Fibroblast of lung (primary cell): ENCODE results near the gene ZNRF4. TPM values are rescaled to one million over a fixed set of nuclear protein-coding genes. Genes with fewer than 3 reads are reported as not detected.
A peak's percentile ranks its signal among the peaks of the same experiment; 100 is the strongest.
"Not testable (repeated sequence)": the region's sequence is repeated elsewhere in the genome, so short reads cannot be mapped to it uniquely, and the experiment has no call there.

Source experiments
- DNase-seq, 2 donors: peaks; one replicate each; pipeline versions ENCODE4 v3.0.0 to v3.0.0-alpha.2; 2010; ENCODE audit warnings: low read depth in 2 of 2
- H2AFZ ChIP-seq: 2 replicates; pipeline ENCODE4 v1.5.1; 2012; ENCODE audit warnings: low read length, control low read depth, inconsistent platforms
- H3K27ac ChIP-seq: 2 replicates; pipeline ENCODE4 v1.5.1; 2011; ENCODE audit warnings: low read length, control low read depth; ENCODE audit not compliant: insufficient read depth
- H3K27me3 ChIP-seq: 2 replicates; pipeline ENCODE4 v1.5.1; 2011; ENCODE audit warnings: mild to moderate bottlenecking, low read length; ENCODE audit not compliant: control insufficient read depth, insufficient read depth
- H3K36me3 ChIP-seq: 2 replicates; pipeline ENCODE4 v1.5.1; 2011; ENCODE audit warnings: low read length; ENCODE audit not compliant: control insufficient read depth, insufficient read depth
- H3K4me1 ChIP-seq: 2 replicates; pipeline ENCODE4 v1.5.1; 2011; ENCODE audit warnings: low read length; ENCODE audit not compliant: control insufficient read depth, insufficient read depth; ENCODE audit errors: extremely low read depth
- H3K4me2 ChIP-seq: 2 replicates; pipeline ENCODE4 v1.5.1; 2011; ENCODE audit warnings: low read length, control low read depth; ENCODE audit not compliant: insufficient read depth; ENCODE audit errors: extremely low read depth
- H3K4me3 ChIP-seq, 4 experiments: fragments of 200-600 bp in 1 of 4; sonication (generic) in 1 of 4; replicated peaks in 1 of 4; 2 replicates each; pipeline ENCODE4 v1.5.1; 2011 to 2016; ENCODE audit warnings: low read length in 4 of 4, low read depth in 3 of 4, mild to moderate bottlenecking in 3 of 4, control low read depth in 2 of 4, inconsistent platforms in 1 of 4, mixed read lengths in 1 of 4; ENCODE audit not compliant: insufficient read depth in 1 of 4; ENCODE audit errors: control extremely low read depth in 1 of 4
- H3K79me2 ChIP-seq: 2 replicates; pipeline ENCODE4 v1.5.1; 2012; ENCODE audit warnings: mild to moderate bottlenecking, low read length, inconsistent platforms; ENCODE audit not compliant: control insufficient read depth, insufficient read depth
- H3K9ac ChIP-seq: 2 replicates; pipeline ENCODE4 v1.5.1; 2011; ENCODE audit warnings: mild to moderate bottlenecking, low read length, control low read depth; ENCODE audit not compliant: insufficient read depth
- H3K9me3 ChIP-seq: 2 replicates; pipeline ENCODE4 v1.5.1; 2012; ENCODE audit warnings: low read depth, low read length; ENCODE audit not compliant: control insufficient read depth, insufficient read depth
- H4K20me1 ChIP-seq: 2 replicates; pipeline ENCODE4 v1.5.1; 2011; ENCODE audit warnings: low read length; ENCODE audit not compliant: control insufficient read depth, insufficient read depth; ENCODE audit errors: extremely low read depth
- CTCF ChIP-seq, 2 donors: IDR thresholded peaks in 1 of 2; conservative IDR thresholded peaks in 1 of 2; 1 replicate in 1 of 2; 2 replicates in 1 of 2; pipeline ENCODE4 v1.5.1; 2011 to 2012; ENCODE audit warnings: low read length in 2 of 2, control low read depth in 1 of 2, inconsistent platforms in 1 of 2, low read depth in 1 of 2, mild to moderate bottlenecking in 1 of 2
- EZH2 ChIP-seq: IDR thresholded peaks from 2 replicates; pipeline ENCODE4 v1.5.1; 2012; ENCODE audit warnings: low read length, control low read depth, mild to moderate bottlenecking; ENCODE audit errors: missing control alignments
- polyA plus RNA-seq, 2 donors: library from polyadenylated mRNA; depleted of rRNA in 1 of 2; stranded (reverse) in 1 of 2; unstranded in 1 of 2; fragments of >200 nt; gene quantifications; 2 replicates each; pipeline ENCODE4 v1.2.1, GENCODE V29; 2011 to 2012; ENCODE audit warnings: missing spikeins in 1 of 2
- total RNA-seq: library from RNA; depleted of rRNA; stranded (reverse); fragments of >200 nt; gene quantifications from 2 replicates; pipeline ENCODE4 v1.2.1, GENCODE V29; 2014

The ZNRF4 gene
- total and polyA plus RNA-seq, 2 donors (not counting 1 experiment from before 2014, with no cell fraction given) = not detected

GRCh38 chr19:5436106-5436947 lies 18.9 kb upstream of the ZNRF4 start:
- Histone ChIP-seq H3K4me1 (peaks cover 11% of the 10 kb centered on the region), H3K27me3 (no peaks in the 10 kb centered on the region), H3K4me2 (no peak overlapping the region), H3K4me3 (peak overlapping the region in 1 of 4 experiments; percentile 7), H2AFZ (no peak overlapping the region), H3K9ac (no peak overlapping the region), H4K20me1 (no peaks in the 10 kb centered on the region), H3K27ac (no peak overlapping the region), H3K9me3 (no peaks in the 10 kb centered on the region), H3K36me3 (no peaks in the 10 kb centered on the region), H3K79me2 (no peaks in the 10 kb centered on the region)
- DNase-seq = peak in 1 of 2 donors; percentile 95
- TF ChIP-seq EZH2 (no peak), CTCF (conservative IDR thresholded peaks at IDR 0.05 in 1 of 2, IDR thresholded peaks at IDR 0.05 in 1 of 2; ENCODE audit: low read depth in 1 of 2, low read length in 2 of 2) (no peak)

GRCh38 chr19:5436948-5437306 lies 18.3 kb upstream of the ZNRF4 start:
- Histone ChIP-seq H3K79me2 (no peaks in the 10 kb centered on the region), H3K9me3 (no peaks in the 10 kb centered on the region), H3K4me3 (no peak overlapping the region), H3K4me2 (no peak overlapping the region), H3K36me3 (no peaks in the 10 kb centered on the region), H3K9ac (no peak overlapping the region), H3K27me3 (no peaks in the 10 kb centered on the region), H2AFZ (no peak overlapping the region), H3K4me1 (peaks cover 11% of the 10 kb centered on the region), H3K27ac (no peak overlapping the region), H4K20me1 (no peaks in the 10 kb centered on the region)
- TF ChIP-seq CTCF (conservative IDR thresholded peaks at IDR 0.05 in 1 of 2, IDR thresholded peaks at IDR 0.05 in 1 of 2; ENCODE audit: low read depth in 1 of 2, low read length in 2 of 2) = no peak
- TF ChIP-seq EZH2 = no peak
- no peak for DNase-seq

- H3K79me2 ChIP-seq = not testable (repeated sequence)
Measured at GRCh38 chr19:5438756-5439155, 16.5 kb upstream of the ZNRF4 start.

More at GRCh38 chr19:5438756-5439155, 16.5 kb upstream of the ZNRF4 start:
- not testable (repeated sequence) for H3K36me3 ChIP-seq, H2AFZ ChIP-seq, H3K9me3 ChIP-seq, H4K20me1 ChIP-seq, H3K9ac ChIP-seq, DNase-seq, H3K4me3 ChIP-seq, H3K4me2 ChIP-seq, H3K27ac ChIP-seq, H3K27me3 ChIP-seq
- H3K4me1 ChIP-seq = peaks cover 11% of the 10 kb centered on the region
